ENCODE data around the gene PWWP2B. TPM values are rescaled to one million over a fixed set of nuclear protein-coding genes. Genes with fewer than 3 reads are reported as not detected.
"Not testable (repeated sequence)": the region's sequence is repeated elsewhere in the genome, so short reads cannot be mapped to it uniquely, and the experiment has no call there.

The PWWP2B gene
- total RNA-seq, 1 donor from 2014 or later = 27.1 TPM

DNA sequence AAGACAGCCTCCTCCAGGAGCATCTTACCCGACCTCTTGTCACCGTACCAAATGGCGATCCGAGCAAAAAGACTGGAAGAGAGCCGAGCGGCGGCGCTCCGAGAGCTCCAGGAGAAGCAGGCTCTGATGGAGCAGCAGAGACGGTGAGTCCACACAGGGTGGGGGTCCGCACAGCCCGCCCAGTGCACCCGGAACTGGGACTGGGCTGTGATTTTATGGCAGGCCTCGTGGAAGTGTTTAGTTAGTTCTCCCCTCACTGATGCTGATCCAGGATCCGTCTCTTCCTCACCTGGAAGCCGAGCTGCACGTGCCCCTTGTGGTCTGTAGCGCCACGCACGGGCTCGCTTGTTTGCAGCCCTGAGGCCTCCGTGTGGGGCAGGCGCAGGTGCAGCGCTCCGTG lies 45.4 kb upstream of the PWWP2B start:
- no peak for TF ChIP-seq CTCF (IDR thresholded peaks at IDR 0.05; ENCODE audit: insufficient read depth, low read length, poor library complexity, severe bottlenecking)
- no peaks in the 10 kb centered on the region for H3K36me3 ChIP-seq (ENCODE audit: control insufficient read depth, insufficient read depth, low read length)
- no peak overlapping the region for H3K4me3 ChIP-seq (ENCODE audit: low read depth, low read length)
- no peaks in the 10 kb centered on the region for H3K27me3 ChIP-seq (ENCODE audit: control insufficient read depth, insufficient read depth, low read length)
- DNase-seq (ENCODE audit: low read depth) = no peak

DNA sequence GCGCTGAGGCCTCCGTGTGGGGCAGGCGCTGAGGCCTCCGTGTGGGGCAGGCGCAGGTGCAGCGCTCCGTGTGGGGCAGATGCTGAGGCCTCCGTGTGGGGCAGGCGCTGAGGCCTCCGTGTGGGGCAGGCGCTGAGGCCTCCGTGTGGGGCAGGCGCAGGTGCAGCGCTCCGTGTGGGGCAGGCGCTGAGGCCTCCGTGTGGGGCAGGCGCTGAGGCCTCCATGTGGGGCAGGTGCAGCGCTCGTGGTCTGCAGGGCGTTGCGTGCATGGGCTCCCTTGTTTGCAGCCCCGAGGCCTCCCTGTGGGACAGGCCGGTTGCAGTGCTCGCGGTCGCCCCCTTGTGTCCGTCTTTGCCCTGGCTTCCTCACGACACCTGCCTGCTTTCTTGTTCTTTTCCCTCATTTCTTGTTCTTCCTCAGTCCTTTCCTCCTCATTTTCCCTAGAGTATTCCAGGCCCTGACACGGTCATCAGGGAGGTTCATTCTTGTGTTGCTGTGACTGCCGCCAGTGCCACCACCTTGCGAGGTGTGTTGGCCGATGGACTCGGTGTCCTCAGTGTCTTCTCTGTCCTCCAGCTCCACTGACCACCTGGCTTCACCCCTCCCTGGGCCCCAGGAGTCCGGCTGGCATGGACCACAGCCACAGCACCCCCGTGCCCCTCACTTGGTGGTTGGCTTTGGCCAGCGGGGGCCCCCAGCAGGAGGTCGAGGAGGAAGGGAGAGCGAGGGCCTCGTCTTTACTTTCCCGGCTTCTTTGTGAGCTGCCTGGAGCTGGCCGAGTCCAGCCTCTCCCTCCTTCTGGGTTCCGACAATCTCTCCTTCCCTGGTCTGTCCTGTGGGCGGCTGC lies 44.3 kb upstream of the PWWP2B start:
- not testable (repeated sequence) for DNase-seq (ENCODE audit: low read depth); H3K36me3 ChIP-seq (ENCODE audit: control insufficient read depth, insufficient read depth, low read length); H3K27me3 ChIP-seq (ENCODE audit: control insufficient read depth, insufficient read depth, low read length); H3K4me3 ChIP-seq (ENCODE audit: low read depth, low read length)
- peak; percentile 83 for TF ChIP-seq CTCF (IDR thresholded peaks at IDR 0.05; ENCODE audit: insufficient read depth, low read length, poor library complexity, severe bottlenecking)

DNA sequence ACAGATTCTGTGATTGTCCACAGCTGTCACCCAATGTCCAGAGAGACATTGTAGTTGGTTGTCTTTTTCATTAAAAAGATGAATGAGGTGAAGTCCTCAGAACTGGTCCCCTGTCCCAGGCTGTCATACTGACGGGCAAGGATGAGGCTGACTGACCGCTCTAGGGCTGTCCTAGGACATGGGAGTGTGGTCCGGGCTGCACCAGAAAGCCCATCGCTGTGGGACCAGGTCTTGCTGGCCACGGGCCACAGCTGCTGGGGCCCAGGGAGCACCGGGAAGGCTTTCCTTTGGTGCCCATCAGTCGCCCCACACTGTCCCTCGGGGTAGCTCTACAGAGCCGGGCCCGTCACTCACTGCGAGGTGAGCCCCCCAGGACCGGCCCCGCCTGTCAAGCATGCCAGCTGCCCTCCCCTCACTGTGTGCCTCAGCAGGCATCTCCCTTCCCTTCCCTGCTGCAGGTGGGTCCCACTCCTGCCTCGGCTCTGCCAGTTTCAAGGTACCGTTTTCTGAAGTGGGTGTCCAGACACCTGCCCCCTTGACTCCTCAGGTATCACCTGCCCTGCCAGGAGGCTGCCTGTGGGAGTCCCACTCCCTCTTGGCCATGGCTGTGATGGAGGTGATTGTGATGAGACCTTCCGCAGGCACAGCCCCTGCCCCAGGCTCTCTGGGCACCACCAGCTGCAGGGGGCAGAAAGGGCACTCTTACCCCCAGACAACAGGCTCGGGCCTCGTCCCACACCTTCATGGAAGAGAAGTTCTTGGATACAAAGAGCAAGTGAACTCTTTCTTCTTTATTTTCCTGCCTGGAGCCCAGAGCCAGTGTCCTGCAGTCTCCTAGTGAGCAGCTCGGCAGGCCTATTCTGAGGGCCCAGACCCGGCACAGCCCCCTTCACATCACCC lies 43.3 kb upstream of the PWWP2B start:
- H3K4me3 ChIP-seq (ENCODE audit: low read depth, low read length) = no peak overlapping the region
- no peak for DNase-seq (ENCODE audit: low read depth)
- no peaks in the 10 kb centered on the region for H3K36me3 ChIP-seq (ENCODE audit: control insufficient read depth, insufficient read depth, low read length)
- no peaks in the 10 kb centered on the region for H3K27me3 ChIP-seq (ENCODE audit: control insufficient read depth, insufficient read depth, low read length)
- no peak for TF ChIP-seq CTCF (IDR thresholded peaks at IDR 0.05; ENCODE audit: insufficient read depth, low read length, poor library complexity, severe bottlenecking)

DNA sequence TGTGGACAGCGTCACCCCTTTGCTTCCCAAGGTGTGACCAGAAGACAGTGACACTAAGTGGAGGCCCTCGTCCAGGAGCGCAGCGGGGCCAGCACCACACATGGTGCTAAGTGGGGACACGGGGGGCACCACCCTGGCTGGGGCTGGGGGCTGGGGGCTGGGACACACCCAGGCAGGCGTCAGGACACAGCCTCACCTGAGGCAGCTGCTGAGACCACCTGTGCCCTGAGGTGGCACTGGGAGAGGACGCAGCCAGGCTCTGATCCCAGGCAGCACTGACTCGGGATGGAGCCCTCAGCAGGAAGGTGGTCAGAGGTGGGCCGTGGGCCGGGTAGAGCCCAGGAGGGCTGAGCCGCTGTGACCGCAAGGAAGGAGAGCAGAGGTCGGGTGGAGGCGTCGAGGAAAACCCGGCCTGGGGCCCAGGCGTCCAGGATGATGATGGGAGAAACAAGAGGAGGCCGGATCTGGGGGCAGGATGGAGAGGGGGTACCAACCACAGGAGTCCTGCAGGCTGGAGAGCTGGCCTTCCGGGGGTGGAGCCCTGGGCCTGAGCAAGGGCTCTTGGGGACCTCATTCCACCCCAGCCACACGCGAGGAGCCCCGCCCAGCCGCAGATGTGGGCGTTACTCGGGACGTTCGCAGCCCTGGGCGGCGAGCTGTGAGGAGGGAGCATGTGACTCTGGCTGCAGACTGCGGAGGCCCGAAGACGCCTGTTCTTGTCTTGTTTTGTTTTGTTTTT lies 42.5 kb upstream of the PWWP2B start:
- TF ChIP-seq CTCF (IDR thresholded peaks at IDR 0.05; ENCODE audit: insufficient read depth, low read length, poor library complexity, severe bottlenecking) = no peak
- DNase-seq (ENCODE audit: low read depth) = no peak
- Histone ChIP-seq H3K36me3 (ENCODE audit: control insufficient read depth, insufficient read depth, low read length) (no peaks in the 10 kb centered on the region), H3K4me3 (ENCODE audit: low read depth, low read length) (no peak overlapping the region), H3K27me3 (ENCODE audit: control insufficient read depth, insufficient read depth, low read length) (no peaks in the 10 kb centered on the region)

GRCh38 chr10:132355297-132355696 lies 41.7 kb upstream of the PWWP2B start:
- no peak for DNase-seq (ENCODE audit: low read depth)
- no peaks in the 10 kb centered on the region for H3K36me3 ChIP-seq (ENCODE audit: control insufficient read depth, insufficient read depth, low read length)
- TF ChIP-seq CTCF (IDR thresholded peaks at IDR 0.05; ENCODE audit: insufficient read depth, low read length, poor library complexity, severe bottlenecking) = no peak
- no peaks in the 10 kb centered on the region for H3K27me3 ChIP-seq (ENCODE audit: control insufficient read depth, insufficient read depth, low read length)
- no peak overlapping the region for H3K4me3 ChIP-seq (ENCODE audit: low read depth, low read length)

Measured in kidney epithelial cell (primary cell).